ENCODE data around the gene CYP17A1. TPM values are rescaled to one million over a fixed set of nuclear protein-coding genes. Genes with fewer than 3 reads are reported as not detected.
A peak's percentile ranks its signal among the peaks of the same experiment; 100 is the strongest.

Gene CYP17A1
- total RNA-seq, 2 experiments from 2014 or later: not detected

DNA sequence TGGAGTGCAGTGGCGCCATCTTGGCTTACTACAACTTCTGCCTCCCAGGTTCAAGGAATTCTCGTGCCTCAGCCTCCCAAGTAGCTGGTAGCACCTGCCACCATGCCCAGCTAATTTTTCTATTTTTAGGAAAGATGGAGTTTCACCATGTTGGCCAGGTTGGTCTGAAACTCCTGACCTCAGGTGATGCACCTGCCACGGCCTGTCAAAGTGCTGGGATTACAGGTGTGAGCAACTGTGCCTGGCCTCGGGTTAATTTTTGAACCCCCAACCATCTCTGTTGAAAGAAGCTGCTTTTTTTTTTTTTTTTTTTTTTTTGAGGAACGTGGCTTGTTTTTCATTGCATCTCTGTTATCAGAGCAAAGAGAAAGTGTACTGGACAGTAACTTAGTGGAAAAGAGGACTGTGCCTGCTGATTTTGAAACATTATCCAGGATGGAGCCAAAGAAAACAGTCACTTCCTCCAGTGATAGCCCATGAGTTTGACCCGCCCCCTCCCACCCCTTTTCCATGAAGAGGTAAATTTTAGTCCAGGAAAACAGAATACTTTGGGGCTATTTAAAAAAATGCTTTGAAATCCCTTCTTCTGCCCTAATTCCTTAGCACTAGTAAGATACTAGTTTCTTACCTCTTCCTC is 55.2 kb downstream of the CYP17A1 start:
- Mint-ChIP-seq H3K27ac (peak overlapping the region; percentile 40), H3K27me3 (no peaks in the 10 kb centered on the region), H3K4me3 (no peak overlapping the region), H3K36me3 (ENCODE audit: low read depth) (peaks cover 33% of the 10 kb centered on the region), H3K9me3 (no peaks in the 10 kb centered on the region), H3K4me1 (ENCODE audit: low read depth) (peaks cover 60% of the 10 kb centered on the region)
- H3K27ac ChIP-seq (ENCODE audit: low read depth in 1 of 2, low read length in 2 of 2): no peak overlapping the region
- H3K36me3 ChIP-seq (ENCODE audit: insufficient read depth, low read length): peaks cover 12% of the 10 kb centered on the region
- ATAC-seq (ENCODE audit: poor library complexity) (no peak), DNase-seq (no peak)
- ChIA-PET CTCF (interaction anchor here (0.6 kb wide), 1 partner anchor 1388 kb away, joined by 3 read pairs; no protein-coding TSS in a partner anchor), POLR2A (no interaction called here)
- no peak overlapping the region for H3K4me3 ChIP-seq (ENCODE audit: low read length)
- no peaks in the 10 kb centered on the region for H3K9me3 ChIP-seq (ENCODE audit: control insufficient read depth in 1 of 2, insufficient read depth in 1 of 2, low read length in 2 of 2)
- intact Hi-C loops (cut with DNase I, micrococcal nuclease): no loop called here
- H3K27me3 ChIP-seq (ENCODE audit: control insufficient read depth in 1 of 2, insufficient read depth in 2 of 2, low read length in 2 of 2): no peaks in the 10 kb centered on the region
- TF ChIP-seq CTCF (IDR thresholded peaks at IDR 0.05): no peak
- peaks cover 27% of the 10 kb centered on the region for H3K4me1 ChIP-seq (ENCODE audit: insufficient read depth, low read length)

DNA sequence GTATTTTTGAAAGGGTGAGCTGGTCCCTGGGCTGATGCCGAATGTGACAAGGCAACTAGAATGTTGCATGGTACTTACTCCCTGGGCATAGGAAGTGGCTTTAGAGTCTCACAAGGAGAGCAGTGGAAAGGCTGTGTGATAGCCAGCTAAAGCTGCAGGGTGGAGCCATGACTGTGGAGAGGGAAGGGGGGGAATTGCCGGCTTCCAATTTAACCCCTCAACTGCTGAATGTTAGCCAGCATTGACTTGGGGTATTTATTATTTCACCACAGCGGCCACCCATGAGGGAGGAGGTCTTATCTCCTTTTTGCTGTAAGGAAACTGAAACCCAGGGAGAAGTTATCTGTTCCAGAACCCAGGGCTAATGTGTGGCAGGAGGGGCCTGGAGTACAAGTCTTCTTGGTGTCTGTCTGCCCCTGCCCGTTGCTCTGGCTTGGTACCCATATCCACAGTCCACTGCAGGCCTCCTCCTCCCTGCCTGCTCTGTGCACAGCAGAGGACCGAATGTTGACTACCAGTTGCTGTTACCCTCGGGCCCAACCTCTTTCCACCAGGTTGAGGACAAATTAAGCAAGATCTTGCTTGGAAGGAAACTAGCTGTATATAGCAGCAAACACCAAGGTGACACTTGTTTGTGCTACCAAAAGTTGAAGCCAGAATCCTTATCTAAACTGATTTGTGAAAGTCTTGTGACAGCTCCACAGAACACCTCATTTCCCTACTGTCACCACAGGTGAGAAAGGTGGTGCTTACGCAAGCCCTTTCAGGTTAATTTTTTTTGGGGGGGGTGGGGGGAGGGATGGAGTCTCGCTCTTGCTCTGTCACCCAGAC is 55.9 kb downstream of the CYP17A1 start:
- POLR2A ChIA-PET: no interaction called here
- no peaks in the 10 kb centered on the region for H3K9me3 Mint-ChIP-seq
- peaks cover 35% of the 10 kb centered on the region for H3K4me1 ChIP-seq (ENCODE audit: insufficient read depth, low read length)
- TF ChIP-seq CTCF (IDR thresholded peaks at IDR 0.05): no peak
- peak overlapping the region; percentile 27 for H3K27ac Mint-ChIP-seq
- no peak overlapping the region for H3K4me3 Mint-ChIP-seq
- no peaks in the 10 kb centered on the region for H3K27me3 ChIP-seq (ENCODE audit: control insufficient read depth in 1 of 2, insufficient read depth in 2 of 2, low read length in 2 of 2)
- H3K4me1 Mint-ChIP-seq (ENCODE audit: low read depth): peaks cover 63% of the 10 kb centered on the region
- no peak overlapping the region for H3K27ac ChIP-seq (ENCODE audit: low read depth in 1 of 2, low read length in 2 of 2)
- H3K4me3 ChIP-seq (ENCODE audit: low read length): no peak overlapping the region
- no peak for DNase-seq
- no peaks in the 10 kb centered on the region for H3K27me3 Mint-ChIP-seq
- ATAC-seq (ENCODE audit: poor library complexity): no peak
- H3K9me3 ChIP-seq (ENCODE audit: control insufficient read depth in 1 of 2, insufficient read depth in 1 of 2, low read length in 2 of 2): no peaks in the 10 kb centered on the region
- CTCF ChIA-PET: interaction anchor here (0.6 kb wide), 1 partner anchor 1389 kb away, joined by 3 read pairs; no protein-coding TSS in a partner anchor
- H3K36me3 Mint-ChIP-seq (ENCODE audit: low read depth): peaks cover 33% of the 10 kb centered on the region
- H3K36me3 ChIP-seq (ENCODE audit: insufficient read depth, low read length): peaks cover 12% of the 10 kb centered on the region
- intact Hi-C loops (cut with DNase I, micrococcal nuclease): no loop called here

Other genes starting within 250 kb of the CYP17A1 start
- gene TRIM8, start 192.9 kb downstream of the CYP17A1 start, total RNA-seq: 10 to 100 TPM; 80.9 to 81.6 TPM
- 1 to 10 TPM in 1 of 2 experiments, under 1 TPM in 1; 0.99 to 1.3 TPM for gene ARL3, start 123.0 kb downstream of the CYP17A1 start, total RNA-seq
- 1 to 10 TPM; 6.4 to 7.6 TPM for gene SFXN2, start 122.8 kb downstream of the CYP17A1 start, total RNA-seq
- 1 to 10 TPM; 6.1 to 6.5 TPM for gene WBP1L, start 93.5 kb downstream of the CYP17A1 start, total RNA-seq
- gene BORCS7, start 16.8 kb upstream of the CYP17A1 start, total RNA-seq: 10 to 100 TPM; 10.6 to 11.6 TPM
- under 1 TPM; 0.67 to 0.77 TPM for gene AS3MT, start 32.1 kb upstream of the CYP17A1 start, total RNA-seq
- gene CNNM2, start 80.9 kb upstream of the CYP17A1 start, total RNA-seq: 1 to 10 TPM; 8.4 to 8.9 TPM

Measured in CD4-positive, alpha-beta T cell (primary cell).